Hair follicle dermal papilla cell (primary cell): ENCODE data around the gene PLA2G3. TPM values are rescaled to one million over a fixed set of nuclear protein-coding genes. Genes with fewer than 3 reads are reported as not detected.

ENCODE experiments used
- small RNA-seq: library from RNA; depleted of rRNA; stranded (forward); fragments of <200 nt; gene quantifications from one replicate; pipeline ENCODE3, GENCODE V24; 2012
- total RNA-seq: library from RNA; depleted of rRNA; stranded (reverse); fragments of >200 nt; gene quantifications from 2 replicates; pipeline ENCODE4 v1.2.3, GENCODE V29; 2012

PLA2G3 gene, protein sequence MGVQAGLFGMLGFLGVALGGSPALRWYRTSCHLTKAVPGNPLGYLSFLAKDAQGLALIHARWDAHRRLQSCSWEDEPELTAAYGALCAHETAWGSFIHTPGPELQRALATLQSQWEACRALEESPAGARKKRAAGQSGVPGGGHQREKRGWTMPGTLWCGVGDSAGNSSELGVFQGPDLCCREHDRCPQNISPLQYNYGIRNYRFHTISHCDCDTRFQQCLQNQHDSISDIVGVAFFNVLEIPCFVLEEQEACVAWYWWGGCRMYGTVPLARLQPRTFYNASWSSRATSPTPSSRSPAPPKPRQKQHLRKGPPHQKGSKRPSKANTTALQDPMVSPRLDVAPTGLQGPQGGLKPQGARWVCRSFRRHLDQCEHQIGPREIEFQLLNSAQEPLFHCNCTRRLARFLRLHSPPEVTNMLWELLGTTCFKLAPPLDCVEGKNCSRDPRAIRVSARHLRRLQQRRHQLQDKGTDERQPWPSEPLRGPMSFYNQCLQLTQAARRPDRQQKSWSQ
- total RNA-seq, result not detected in 2 replicates

GRCh38 chr22:31139866-31140716 is at the start of gene PLA2G3:
TSS of gene PLA2G3 (minus strand) at chr22:31140508. CDS start at chr22:31140354, 154 bp downstream.

GRCh38 chr22:31122532-31123291 is 17.6 kb downstream of the PLA2G3 start, which contains the start of gene INPP5J:
TSS of gene INPP5J (plus strand) at chr22:31122966. CDS start at chr22:31123015, 49 bp downstream.

GRCh38 chr22:31107178-31107893 is 33.0 kb downstream of the PLA2G3 start, which contains the start of gene SELENOM:
TSS of gene SELENOM (minus strand) at chr22:31107568. CDS start at chr22:31107505, 63 bp downstream.

Small RNA genes within 50 kb of the gene (small RNA-seq; reads per million reads assigned to genes)
- gene MIR3928, result 5.2 reads per million, percentile 79 among the genes with 10 or more reads in this experiment

Other genes starting within 250 kb of the PLA2G3 start
- 14.5 and 17.4 TPM in 2 replicates for gene MORC2, start 171.7 kb downstream of the PLA2G3 start, total RNA-seq
- 66.3 and 86.3 TPM in 2 replicates for gene TUG1, start 171.2 kb downstream of the PLA2G3 start, total RNA-seq
- 87.0 and 89.6 TPM in 2 replicates for gene SMTN, start 59.2 kb downstream of the PLA2G3 start, total RNA-seq
- 144 and 174 TPM in 2 replicates for gene SELENOM, start 32.9 kb downstream of the PLA2G3 start, total RNA-seq
- gene INPP5J, start 17.5 kb downstream of the PLA2G3 start, total RNA-seq, result 0.24 TPM in 1 of 2 replicates, not detected in the other
- gene RNF185, start 19.7 kb upstream of the PLA2G3 start, total RNA-seq, result 53.9 and 54.2 TPM in 2 replicates
- 21.3 and 24.8 TPM in 2 replicates for gene LIMK2, start 71.8 kb upstream of the PLA2G3 start, total RNA-seq
- 16.2 and 22.2 TPM in 2 replicates for gene PIK3IP1, start 152.0 kb upstream of the PLA2G3 start, total RNA-seq
- gene PATZ1, start 205.8 kb upstream of the PLA2G3 start, total RNA-seq, result 19.6 and 22.4 TPM in 2 replicates